H54 (cell line): ENCODE measurements around the gene ATXN1.

ENCODE experiments used
- DNase-seq: peaks from one replicate; pipeline ENCODE4 v3.0.0; 2011; ENCODE audit warnings: low spot score, mixed read lengths; ENCODE audit not compliant: insufficient read length
- FAIRE-seq: peaks from 3 replicates; lab custom pipeline; 2011; peaks lifted over from hg19 to GRCh38; lab: Jason Lieb, UNC
- POLR2A ChIP-seq: IDR thresholded peaks from 2 replicates; pipeline ENCODE4 v1.6.1; 2011; ENCODE audit warnings: low read depth, mild to moderate bottlenecking, low read length

Gene ATXN1

GRCh38 chr6:16583144-16583762, 178.0 kb downstream of the ATXN1 start:
- no peak for TF ChIP-seq POLR2A
- no peak for DNase-seq
- FAIRE-seq, result no peak

DNA sequence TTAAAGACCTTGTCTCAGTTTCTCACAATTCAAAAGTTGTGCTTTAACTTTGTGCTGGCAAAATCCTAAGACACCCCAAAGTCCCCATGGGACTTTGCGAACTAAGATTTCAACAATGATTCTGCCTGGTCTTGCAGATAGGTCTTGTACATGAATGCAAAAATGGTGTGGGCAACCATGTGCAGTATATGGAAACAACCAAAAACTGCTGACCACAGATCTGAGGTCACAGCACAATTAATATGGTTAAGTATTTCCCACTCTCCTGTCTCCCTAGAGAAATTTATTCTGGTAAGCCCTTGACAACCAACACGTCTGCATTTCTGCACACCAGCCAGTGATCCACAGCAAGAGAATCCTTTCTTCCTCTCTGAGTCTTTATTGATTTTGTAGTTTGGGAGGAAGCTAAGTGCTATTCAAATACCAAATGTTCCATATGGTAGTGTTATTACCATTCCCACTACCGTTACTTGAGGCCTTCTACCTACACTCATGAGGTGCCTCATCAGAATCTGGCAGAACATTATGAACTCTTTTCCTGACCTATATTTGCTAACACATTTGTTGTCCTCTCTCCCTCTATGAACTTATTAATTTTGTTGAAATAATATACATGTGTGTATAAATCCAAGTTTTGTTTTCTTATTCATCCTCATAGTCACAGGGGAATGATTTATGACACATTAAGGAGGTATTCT, 178.7 kb downstream of the ATXN1 start:
- FAIRE-seq (no peak), DNase-seq (no peak)
- TF ChIP-seq POLR2A, result no peak

DNA sequence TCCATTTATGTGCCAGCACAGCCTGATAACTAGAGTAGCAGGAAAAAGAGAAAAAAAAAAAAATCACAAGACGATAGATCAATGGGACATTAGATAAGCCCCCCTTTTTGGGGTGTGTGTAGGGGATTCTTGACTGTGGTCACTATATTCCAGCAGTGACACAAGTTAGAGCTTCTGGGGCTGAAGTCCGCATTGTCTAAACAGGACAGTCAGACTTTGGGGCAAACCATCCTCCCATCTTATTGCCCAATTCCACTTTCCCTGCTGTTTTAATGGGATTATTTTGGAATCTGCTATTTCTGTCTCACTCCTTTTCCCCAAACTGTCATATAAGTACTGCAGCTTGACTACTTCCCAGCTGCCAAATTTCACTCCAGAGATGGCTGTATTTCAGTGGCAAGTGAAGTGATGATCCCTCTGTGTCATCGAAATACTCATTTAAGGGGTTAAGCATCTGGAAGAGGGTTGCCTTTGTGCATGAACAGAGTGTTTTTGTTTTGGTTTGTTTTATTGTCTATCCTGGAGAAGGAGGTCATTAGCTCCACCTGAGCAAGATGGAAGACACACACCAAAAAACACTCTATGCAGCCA, 182.5 kb downstream of the ATXN1 start:
- peak; percentile 33 for FAIRE-seq
- no peak for DNase-seq
- no peak for TF ChIP-seq POLR2A

GRCh38 chr6:16576451-16577368, 184.6 kb downstream of the ATXN1 start:
- FAIRE-seq (no peak), DNase-seq (no peak)
- TF ChIP-seq POLR2A, result no peak

DNA sequence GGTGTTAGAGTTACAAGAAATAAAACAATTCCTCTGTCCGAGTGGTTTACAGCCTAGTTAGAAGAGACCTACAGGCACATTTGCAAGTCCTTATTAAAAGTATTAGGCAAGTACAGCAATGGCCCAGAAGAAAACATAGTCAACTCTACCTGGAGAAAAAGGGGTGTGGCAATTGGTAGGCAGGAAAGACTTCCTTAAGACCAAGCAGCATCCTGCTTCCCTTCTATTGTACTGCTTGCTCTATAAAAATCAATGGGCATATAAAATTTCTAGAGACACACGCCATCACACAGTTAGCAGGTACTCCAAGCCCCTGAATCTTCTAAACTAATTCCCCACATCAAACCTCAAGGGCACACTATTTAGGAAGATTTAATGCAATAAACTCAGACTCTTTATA, 185.6 kb downstream of the ATXN1 start:
- no peak for FAIRE-seq
- no peak for TF ChIP-seq POLR2A
- DNase-seq, result no peak

GRCh38 chr6:16572943-16573342, 188.3 kb downstream of the ATXN1 start:
- FAIRE-seq (no peak), DNase-seq (no peak)
- TF ChIP-seq POLR2A, result no peak

DNA sequence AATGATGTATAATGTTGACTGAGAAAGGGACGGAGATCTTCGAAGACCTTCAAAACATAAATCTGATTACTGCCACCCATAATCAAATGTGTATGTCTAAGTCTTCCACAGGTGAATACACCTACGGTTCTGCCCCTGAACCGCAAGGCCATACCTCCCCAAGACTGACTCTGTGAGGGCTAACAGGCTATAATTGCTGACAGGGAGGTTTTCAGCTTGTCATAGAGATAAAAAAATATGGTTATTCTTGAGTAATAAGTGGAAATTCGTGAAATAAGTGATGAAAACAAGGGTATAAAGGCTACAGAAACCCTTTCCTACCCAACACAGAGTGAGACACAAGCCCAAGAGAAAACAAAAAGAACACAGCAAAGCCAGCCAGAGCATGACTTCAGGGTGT, 188.9 kb downstream of the ATXN1 start:
- no peak for TF ChIP-seq POLR2A
- no peak for DNase-seq
- no peak for FAIRE-seq

DNA sequence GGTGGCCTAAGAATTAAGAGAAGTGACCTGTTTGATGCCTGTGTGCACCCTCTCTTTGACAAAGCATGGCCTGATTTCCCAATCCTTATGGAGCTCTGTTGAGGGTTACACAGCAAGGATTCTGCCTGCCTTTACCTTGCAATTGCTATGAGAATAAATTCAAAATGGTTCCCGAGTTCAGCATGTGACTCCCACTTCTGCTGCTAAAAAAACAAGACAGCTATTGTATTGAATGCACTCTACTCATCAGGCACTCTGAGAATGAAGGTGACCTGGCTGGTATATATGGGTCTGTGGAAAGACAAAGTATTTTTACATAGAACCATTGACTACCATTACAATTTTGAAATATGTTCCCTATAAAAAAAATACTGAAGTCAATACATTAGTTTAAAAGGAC, 190.3 kb downstream of the ATXN1 start:
- TF ChIP-seq POLR2A, result no peak
- no peak for DNase-seq
- FAIRE-seq, result no peak

GRCh38 chr6:16570221-16570553, 191.1 kb downstream of the ATXN1 start:
- FAIRE-seq, result no peak

DNA sequence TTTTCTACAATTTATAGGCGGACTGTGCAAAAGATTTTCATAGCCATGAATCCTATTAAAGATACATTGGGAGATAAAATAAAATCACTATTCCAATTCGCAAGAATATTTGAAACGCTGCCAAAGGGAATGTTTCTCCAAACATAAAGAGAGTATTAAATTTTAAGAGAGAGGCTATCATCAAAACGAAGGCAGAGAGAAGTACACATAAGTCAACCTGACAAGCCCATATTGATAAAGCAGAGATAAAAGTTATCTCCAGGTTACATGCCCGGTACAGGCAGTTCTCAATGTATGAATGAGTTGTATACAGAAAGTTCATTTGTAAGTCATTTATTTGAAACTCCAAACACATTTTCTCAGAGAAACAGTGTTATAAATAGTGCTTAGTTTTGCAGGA, 193.1 kb downstream of the ATXN1 start:
- FAIRE-seq, result no peak

More at GRCh38 chr6:16570221-16570553, 191.1 kb downstream of the ATXN1 start:
- no peak for TF ChIP-seq POLR2A
- no peak for DNase-seq

DNA sequence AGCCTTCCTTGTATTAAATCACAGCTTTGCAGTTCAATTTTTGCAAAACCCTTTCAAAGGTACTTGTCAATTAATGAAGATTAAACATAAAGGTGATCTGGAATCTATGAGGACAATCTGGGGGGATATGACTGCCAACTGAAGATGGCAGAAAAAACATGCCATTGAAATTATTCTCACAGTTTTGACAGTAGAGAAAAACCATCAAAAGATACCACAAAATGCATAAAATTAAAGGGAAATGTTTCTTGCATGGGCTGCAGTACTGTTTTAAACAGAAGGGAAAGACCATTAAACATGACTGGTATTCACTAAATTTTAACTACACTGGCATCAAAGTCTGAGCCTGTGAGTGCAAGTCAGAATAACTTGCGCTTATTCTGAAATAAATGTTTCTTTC, 194.2 kb downstream of the ATXN1 start:
- DNase-seq, result no peak
- TF ChIP-seq POLR2A, result no peak
- no peak for FAIRE-seq

More for the DNA sequence above, 193.1 kb downstream of the ATXN1 start:
- no peak for DNase-seq
- no peak for TF ChIP-seq POLR2A

GRCh38 chr6:16564436-16564835, 196.8 kb downstream of the ATXN1 start:
- no peak for TF ChIP-seq POLR2A
- FAIRE-seq (peak; percentile 50), DNase-seq (no peak)

DNA sequence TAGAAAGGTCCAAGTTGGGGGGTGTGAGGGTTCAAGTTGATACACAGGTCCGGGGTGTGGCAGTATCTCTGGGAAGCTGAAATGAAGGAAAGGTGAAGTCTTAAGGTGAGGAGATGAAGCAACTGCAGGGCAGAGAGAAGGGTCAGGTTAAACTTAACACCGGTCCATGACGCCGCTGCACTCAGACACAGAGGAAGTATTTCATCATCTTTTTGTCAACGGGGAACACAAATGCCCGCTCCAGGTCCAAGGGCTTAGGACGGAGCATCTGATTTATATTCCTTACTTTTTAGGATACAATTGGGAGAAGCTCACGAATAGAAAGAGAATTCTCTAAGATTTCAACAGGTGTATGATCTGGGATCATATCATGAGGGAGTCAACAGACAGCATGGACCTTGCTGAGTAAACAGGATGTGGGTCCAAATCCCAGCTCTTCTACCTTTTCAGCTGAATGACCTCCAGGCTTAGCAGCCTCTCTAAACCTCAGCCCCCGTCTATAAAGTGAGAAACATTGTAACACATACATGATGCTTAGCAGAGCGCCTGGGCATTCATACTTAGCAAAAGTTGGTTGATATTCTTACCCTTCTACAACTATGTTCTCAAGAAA, 197.5 kb downstream of the ATXN1 start:
- FAIRE-seq (no peak), DNase-seq (no peak)
- TF ChIP-seq POLR2A, result no peak
